K562 (cell line): ENCODE measurements around the gene SORCS2. TPM values are rescaled to one million over a fixed set of nuclear protein-coding genes. Genes with fewer than 3 reads are reported as not detected.

Source experiments
- ATAC-seq: fragments of 200-7000 bp; cut with Tn5 transposase; 3 replicates; pipeline ENCODE4 v1.9.1; 2020; ENCODE audit warnings: moderate library complexity
- BruUV-seq: library from RNA; stranded (reverse); fragments of 400-500 nt; replicated peaks from 2 replicates; lab custom pipeline; 2021; lab: Mats Ljungman, UMichigan
- CTCF ChIA-PET: fragments of 300-600 bp; formaldehyde crosslinking; extraction: SDS; loops from one replicate; lab custom pipeline; 2021; ENCODE audit warnings: low intra/inter-chr PET ratio; lab: Yijun Ruan, JAX
- POLR2A ChIA-PET: fragments of 300-600, 350-650 bp; sonication (Branson Sonifier 250); formaldehyde crosslinking; extraction: SDS; loops from one replicate; lab custom pipeline; 2021; ENCODE audit warnings: antibody characterized with exemption, inconsistent platforms; lab: Yijun Ruan, JAX
- DNase-seq, 4 experiments: peaks; one replicate each; pipeline versions ENCODE4 v3.0.0 to v3.0.0-alpha.2; 2011 to 2018; ENCODE audit warnings: low spot score in 3 of 4, mixed read lengths in 3 of 4; ENCODE audit errors: extremely low read depth in 1 of 4
- FAIRE-seq: peaks from 2 replicates; lab custom pipeline; 2011; peaks lifted over from hg19 to GRCh38; lab: Jason Lieb, UNC
- H2AFZ ChIP-seq: 2 replicates; pipeline ENCODE4 v1.6.0; 2011; ENCODE audit warnings: low read depth, low read length, control low read depth, inconsistent platforms
- H3K27ac ChIP-seq: fragments of 200-600 bp; 3 replicates; pipeline ENCODE4 v1.8.0; 2011; ENCODE audit warnings: low read depth, mild to moderate bottlenecking, control low read depth, inconsistent platforms, low read length, moderate library complexity, mixed read lengths; ENCODE audit errors: extremely low read depth
- H3K27me3 ChIP-seq, 2 experiments: fragments of 300-600 bp in 1 of 2; 2 replicates in 1 of 2; 3 replicates in 1 of 2; pipeline versions ENCODE4 v1.6.0 to v1.8.0; 2011; ENCODE audit warnings: inconsistent platforms in 2 of 2, low read length in 2 of 2, mild to moderate bottlenecking in 1 of 2, mixed read lengths in 1 of 2, moderate library complexity in 1 of 2; ENCODE audit not compliant: control insufficient read depth in 2 of 2, insufficient read depth in 2 of 2
- H3K36me3 ChIP-seq: fragments of 300-600 bp; 3 replicates; pipeline ENCODE4 v1.8.0; 2011; ENCODE audit warnings: mild to moderate bottlenecking, low read length, inconsistent platforms; ENCODE audit not compliant: control insufficient read depth, insufficient read depth
- H3K4me1 ChIP-seq, 2 experiments: fragments of 200-600 bp in 1 of 2; replicated peaks in 1 of 2; 2 replicates in 1 of 2; 3 replicates in 1 of 2; pipeline versions ENCODE4 v1.5.1 to v1.8.0; 2011; ENCODE audit warnings: inconsistent platforms in 2 of 2, low read length in 2 of 2, mild to moderate bottlenecking in 1 of 2, mixed read lengths in 1 of 2, moderate library complexity in 1 of 2; ENCODE audit not compliant: control insufficient read depth in 2 of 2, insufficient read depth in 2 of 2
- H3K4me2 ChIP-seq: 2 replicates; pipeline ENCODE4 v1.6.1; 2011; ENCODE audit warnings: low read length, control low read depth, inconsistent platforms, mixed read lengths; ENCODE audit not compliant: insufficient read depth
- H3K4me3 ChIP-seq: fragments of 200-600 bp; sonication (generic), shearing (Covaris generic); 2 replicates; pipeline ENCODE4 v1.5.1; 2016; ENCODE audit warnings: control low read depth, inconsistent platforms
- H3K79me2 ChIP-seq: fragments of 200-600 bp; 3 replicates; pipeline ENCODE4 v1.8.0; 2011; ENCODE audit warnings: low read length, inconsistent platforms; ENCODE audit not compliant: control insufficient read depth, insufficient read depth
- H3K9ac ChIP-seq, 2 experiments: 2 replicates each; pipeline versions ENCODE4 v1.6.0 to v1.6.1; 2011; ENCODE audit warnings: low read depth in 2 of 2, low read length in 2 of 2, control low read depth in 1 of 2, inconsistent platforms in 1 of 2, mild to moderate bottlenecking in 1 of 2, mixed read lengths in 1 of 2; ENCODE audit not compliant: insufficient read depth in 1 of 2
- H3K9me1 ChIP-seq: one replicate; pipeline ENCODE4 v1.6.0; 2011; ENCODE audit warnings: inconsistent platforms, mild to moderate bottlenecking, low read length, moderate library complexity; ENCODE audit not compliant: control insufficient read depth, insufficient read depth
- H3K9me3 ChIP-seq: replicated peaks from 2 replicates; pipeline ENCODE4 v1.5.1; 2011; ENCODE audit warnings: low read depth, low read length, inconsistent platforms; ENCODE audit not compliant: control insufficient read depth, insufficient read depth
- H4K20me1 ChIP-seq: replicated peaks from 2 replicates; pipeline ENCODE4 v1.6.1; 2011; ENCODE audit warnings: low read length, inconsistent platforms, mixed read lengths; ENCODE audit not compliant: control insufficient read depth, insufficient read depth
- DMBX1 ChIP-seq: fragments of 250-450 bp; sonication (Bioruptor Pico); IDR thresholded peaks from 2 replicates; pipeline ENCODE4 v1.8.0; 2022; ENCODE audit warnings: inconsistent platforms, mild to moderate bottlenecking, moderate library complexity, borderline replicate concordance
- GTF2F1 ChIP-seq: IDR thresholded peaks from 2 replicates; pipeline ENCODE4 v1.6.1; 2011; ENCODE audit warnings: low read depth, low read length, improper control_type of control experiment
- NFYB ChIP-seq: IDR thresholded peaks from 2 replicates; pipeline ENCODE4 v1.6.1; 2011; ENCODE audit warnings: mild to moderate bottlenecking, moderate library complexity; ENCODE audit not compliant: insufficient read length; ENCODE audit errors: extremely low read depth
- POLR2B ChIP-seq: fragments of 450-650 bp; IDR thresholded peaks from 2 replicates; pipeline ENCODE4 v1.6.1; 2018; ENCODE audit warnings: low read depth; ENCODE audit not compliant: partially characterized antibody
- TARDBP ChIP-seq: fragments of 450-650 bp; IDR thresholded peaks from 2 replicates; pipeline ENCODE4 v1.6.1; 2016
- TRIM25 ChIP-seq: fragments of 450-650 bp; IDR thresholded peaks from 2 replicates; pipeline ENCODE4 v1.7.0; 2016; ENCODE audit warnings: borderline replicate concordance
- UBTF ChIP-seq, 2 experiments: IDR thresholded peaks; 2 replicates each; pipeline ENCODE4 v1.6.1; 2012; ENCODE audit warnings: improper control_type of control experiment in 2 of 2, low read depth in 2 of 2, low read length in 2 of 2, borderline replicate concordance in 1 of 2
- ZNF134 ChIP-seq: fragments of 250-450 bp; sonication (Bioruptor Pico); conservative IDR thresholded peaks from 2 replicates; pipeline ENCODE4 v1.4.0; 2020
- ZNF212 ChIP-seq: fragments of 450-650 bp; formaldehyde crosslinking; IDR thresholded peaks from 2 replicates; pipeline ENCODE4 v1.4.0; 2020; ENCODE audit warnings: mild to moderate bottlenecking
- ZNF717 ChIP-seq: fragments of 250-450 bp; sonication (Bioruptor Pico); IDR thresholded peaks from 2 replicates; pipeline ENCODE4 v1.5.0; 2021
- WGBS: fragments of 100-300 bp; shearing (Covaris generic); methylation state at CpG from one replicate; pipeline ENCODE4 v1.1.6; 2016; ENCODE audit warnings: low coverage, mixed read lengths; ENCODE audit not compliant: insufficient coverage; ENCODE audit errors: missing lambda C conversion rate; 5-methylcytosine and 5-hydroxymethylcytosine counted together
- in situ Hi-C: fragments of 300-500 bp; cut with MboI; formaldehyde crosslinking; loops from 4 replicates; pipeline ENCODE4 v1.15.0; 2018; ENCODE audit warnings: inconsistent platforms, mixed read lengths
- intact Hi-C: fragments of 100-400 bp; cut with micrococcal nuclease; formaldehyde crosslinking; loops from 2 replicates; pipeline ENCODE4 v1.14.2; 2022
- polyA plus RNA-seq, 8 experiments: library from polyadenylated mRNA; depleted of rRNA in 4 of 8; stranded (reverse) in 5 of 8; unstranded in 3 of 8; fragments of >200 nt; fragmentation: Nextera tagmentation in 2 of 8; fragmentation: Illumina TruSeq in 1 of 8; extraction: Ambion mirVana in 2 of 8; extraction: Trizol in 1 of 8; gene quantifications; 2 replicates each; pipeline versions ENCODE4 v1.2.1 to v1.2.3, GENCODE V29; 2011 to 2014; ENCODE audit warnings: inconsistent platforms in 1 of 8, missing spikeins in 1 of 8
- total RNA-seq, 7 experiments: library from RNA; depleted of rRNA in 6 of 7; stranded (reverse); fragments of >200 nt in 6 of 7; fragmentation: Illumina TruSeq in 2 of 7; extraction: Trizol in 2 of 7; gene quantifications; 2 replicates each; pipeline versions ENCODE4 v1.2.1 to v1.2.3, GENCODE V29; 2011 to 2021; ENCODE audit warnings: low replicate concordance in 1 of 7
- TF ChIP-seq, protein P1 (sequence below): sonication (generic); formaldehyde crosslinking; IDR thresholded peaks from 2 replicates; pipeline ENCODE4 v1.8.0; 2023; ENCODE audit warnings: mild to moderate bottlenecking, missing genetic modification reagents

Gene SORCS2
- total and polyA plus RNA-seq, 9 of the 15 experiments (the other 6 are each of a cell fraction or from before 2014, with no cell fraction given) = not detected

DNA sequence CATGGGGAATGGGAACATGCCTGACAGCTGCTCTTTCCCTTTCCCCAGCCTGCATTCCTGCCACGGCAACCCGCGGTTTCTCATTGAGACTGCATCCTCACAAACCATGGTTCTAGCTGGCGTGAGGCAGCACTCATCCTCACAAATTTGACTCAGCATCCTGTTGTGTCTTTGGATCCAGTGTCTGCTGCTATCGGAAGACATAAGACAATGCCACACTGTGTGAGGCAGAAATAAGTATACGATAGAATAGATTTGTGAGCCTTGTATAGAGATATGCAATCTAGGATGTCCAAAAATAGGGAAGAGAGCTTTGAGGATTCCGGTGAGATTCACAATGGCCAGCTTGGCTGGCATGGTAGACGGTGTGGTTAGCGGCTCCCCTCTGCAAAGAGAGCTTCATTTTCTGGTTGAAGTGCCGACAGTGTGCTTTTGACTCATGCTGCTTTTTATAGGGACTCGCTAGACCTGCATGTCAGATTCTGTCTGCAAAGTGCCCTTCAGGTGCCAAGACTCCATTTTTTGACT, 403.7 kb downstream of the SORCS2 start:
- Histone ChIP-seq H3K79me2 (no peaks in the 10 kb centered on the region), H3K4me3 (no peak overlapping the region), H3K27ac (no peak overlapping the region), H3K36me3 (no peaks in the 10 kb centered on the region), H3K4me2 (no peak overlapping the region), H3K9ac (no peak overlapping the region), H3K4me1 (no peaks in the 10 kb centered on the region), H3K27me3 (peaks cover 5 to 48% of the 10 kb centered on the region in 2 experiments; a peak in 3 of 5 replicates), H2AFZ (no peak overlapping the region), H4K20me1 (0 out of 2 replicates have a peak, but pooled peaks cover 3% of the 10 kb centered on the region), H3K9me1 (no peaks in the 10 kb centered on the region), H3K9me3 (no peaks in the 10 kb centered on the region)
- 0% methylated on average over 11 of the region's 11 CpGs for WGBS
- ATAC-seq = no peak
- POLR2A ChIA-PET = interaction anchor here (0.7 to 0.9 kb wide), 2 partner anchors 76 to 487 kb away, joined by 3 read pairs; no protein-coding TSS in a partner anchor
- in situ Hi-C loops (no loop called here), intact Hi-C loops (no loop called here)
- no peak for TF ChIP-seq TRIM25
- no peak for TF ChIP-seq ZNF717 (CRISPR knock-in tag)
- TF ChIP-seq, protein P1, sequence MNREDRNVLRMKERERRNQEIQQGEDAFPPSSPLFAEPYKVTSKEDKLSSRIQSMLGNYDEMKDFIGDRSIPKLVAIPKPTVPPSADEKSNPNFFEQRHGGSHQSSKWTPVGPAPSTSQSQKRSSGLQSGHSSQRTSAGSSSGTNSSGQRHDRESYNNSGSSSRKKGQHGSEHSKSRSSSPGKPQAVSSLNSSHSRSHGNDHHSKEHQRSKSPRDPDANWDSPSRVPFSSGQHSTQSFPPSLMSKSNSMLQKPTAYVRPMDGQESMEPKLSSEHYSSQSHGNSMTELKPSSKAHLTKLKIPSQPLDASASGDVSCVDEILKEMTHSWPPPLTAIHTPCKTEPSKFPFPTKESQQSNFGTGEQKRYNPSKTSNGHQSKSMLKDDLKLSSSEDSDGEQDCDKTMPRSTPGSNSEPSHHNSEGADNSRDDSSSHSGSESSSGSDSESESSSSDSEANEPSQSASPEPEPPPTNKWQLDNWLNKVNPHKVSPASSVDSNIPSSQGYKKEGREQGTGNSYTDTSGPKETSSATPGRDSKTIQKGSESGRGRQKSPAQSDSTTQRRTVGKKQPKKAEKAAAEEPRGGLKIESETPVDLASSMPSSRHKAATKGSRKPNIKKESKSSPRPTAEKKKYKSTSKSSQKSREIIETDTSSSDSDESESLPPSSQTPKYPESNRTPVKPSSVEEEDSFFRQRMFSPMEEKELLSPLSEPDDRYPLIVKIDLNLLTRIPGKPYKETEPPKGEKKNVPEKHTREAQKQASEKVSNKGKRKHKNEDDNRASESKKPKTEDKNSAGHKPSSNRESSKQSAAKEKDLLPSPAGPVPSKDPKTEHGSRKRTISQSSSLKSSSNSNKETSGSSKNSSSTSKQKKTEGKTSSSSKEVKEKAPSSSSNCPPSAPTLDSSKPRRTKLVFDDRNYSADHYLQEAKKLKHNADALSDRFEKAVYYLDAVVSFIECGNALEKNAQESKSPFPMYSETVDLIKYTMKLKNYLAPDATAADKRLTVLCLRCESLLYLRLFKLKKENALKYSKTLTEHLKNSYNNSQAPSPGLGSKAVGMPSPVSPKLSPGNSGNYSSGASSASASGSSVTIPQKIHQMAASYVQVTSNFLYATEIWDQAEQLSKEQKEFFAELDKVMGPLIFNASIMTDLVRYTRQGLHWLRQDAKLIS (CRISPR knock-in tag) = no peak
- TF ChIP-seq UBTF (IDR thresholded peaks at IDR 0.05; ENCODE audit: borderline replicate concordance in 1 of 2, low read depth in 2 of 2, low read length in 2 of 2) = no peak
- TF ChIP-seq DMBX1 (CRISPR knock-in tag) = no peak
- no peak for TF ChIP-seq TARDBP
- TF ChIP-seq ZNF212 (CRISPR knock-in tag) = no peak
- TF ChIP-seq POLR2B = no peak
- no peak for TF ChIP-seq ZNF134
- no peak for TF ChIP-seq NFYB
- TF ChIP-seq GTF2F1 = no peak
- no TSS peak for BruUV-seq
- FAIRE-seq = no peak
- DNase-seq = no peak
- CTCF ChIA-PET = no interaction called here
